GM18907 (cell line): ENCODE data around the gene CYP2S1.

Experiments
- ATAC-seq: cut with Tn5 transposase; IDR thresholded peaks from one replicate; pipeline ENCODE4 v1.9.1; 2021; ENCODE audit warnings: mild to moderate bottlenecking, moderate library complexity; ENCODE audit not compliant: unreplicated experiment

The CYP2S1 gene

DNA sequence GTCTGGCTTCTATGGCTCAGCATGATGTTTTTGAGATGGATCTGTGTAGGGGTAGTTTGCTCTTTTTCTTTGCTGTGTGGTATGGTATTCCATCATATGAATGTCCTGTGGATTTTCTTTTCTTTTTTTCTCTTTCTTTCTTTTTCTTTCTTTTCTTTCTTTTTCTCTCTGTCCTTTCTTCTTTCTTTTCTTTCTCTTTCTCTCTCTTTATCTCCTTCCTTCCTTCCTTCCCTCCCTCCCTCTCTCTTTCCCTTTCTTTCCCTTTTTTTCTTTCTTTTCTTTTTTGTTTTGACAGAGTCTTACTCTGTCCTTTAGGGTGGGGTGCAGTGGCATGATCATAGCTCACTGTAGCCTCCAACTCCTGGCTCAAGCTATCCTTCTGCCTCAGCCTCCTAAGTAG is 62.2 kb downstream of the CYP2S1 start:
- ATAC-seq = no peak
